CD14-positive monocyte (primary cell): ENCODE measurements around the gene UBR3. TPM values are rescaled to one million over a fixed set of nuclear protein-coding genes. Genes with fewer than 3 reads are reported as not detected.

ENCODE experiments used
- DNase-seq, 3 donors: peaks; one replicate each; pipeline ENCODE4 v3.0.0-alpha.2; 2011 to 2022
- H2AFZ ChIP-seq: 2 replicates; pipeline ENCODE4 v1.6.0; 2012; ENCODE audit warnings: mild to moderate bottlenecking, low read depth, low read length, inconsistent platforms; ENCODE audit not compliant: insufficient read depth, poor library complexity, severe bottlenecking
- H3K27ac ChIP-seq, 2 donors: 1 replicate in 1 of 2; 2 replicates in 1 of 2; pipeline ENCODE4 v1.5.1; 2012 to 2013; ENCODE audit warnings: low read length in 2 of 2, control low read depth in 1 of 2, inconsistent platforms in 1 of 2, low read depth in 1 of 2, mild to moderate bottlenecking in 1 of 2
- H3K27me3 ChIP-seq, 2 donors: one replicate each; pipeline versions ENCODE4 v1.6.0 to v1.6.1; 2011 to 2013; ENCODE audit warnings: low read length in 2 of 2; ENCODE audit not compliant: control insufficient read depth in 2 of 2, insufficient read depth in 2 of 2
- H3K36me3 ChIP-seq, 2 donors: replicated peaks in 1 of 2; 1 replicate in 1 of 2; 2 replicates in 1 of 2; pipeline versions ENCODE4 v1.5.1 to v1.6.1; 2012 to 2013; ENCODE audit warnings: low read length in 2 of 2, control low read depth in 1 of 2, inconsistent platforms in 1 of 2, mild to moderate bottlenecking in 1 of 2; ENCODE audit not compliant: insufficient read depth in 2 of 2, control insufficient read depth in 1 of 2
- H3K4me1 ChIP-seq, 2 donors: 1 replicate in 1 of 2; 2 replicates in 1 of 2; pipeline versions ENCODE4 v1.5.1 to v1.6.1; 2012 to 2013; ENCODE audit warnings: low read length in 2 of 2, control low read depth in 1 of 2, inconsistent platforms in 1 of 2, mild to moderate bottlenecking in 1 of 2, moderate library complexity in 1 of 2; ENCODE audit not compliant: insufficient read depth in 2 of 2, control insufficient read depth in 1 of 2
- H3K4me2 ChIP-seq: replicated peaks from 2 replicates; pipeline ENCODE3; 2012; ENCODE audit warnings: low read length, moderate library complexity, mild to moderate bottlenecking; ENCODE audit not compliant: poor library complexity, severe bottlenecking; ENCODE audit errors: extremely low read depth
- H3K4me3 ChIP-seq, 3 experiments: fragments of 200-600 bp in 1 of 3; sonication (generic) in 1 of 3; replicated peaks in 1 of 3; 1 replicate in 2 of 3; 2 replicates in 1 of 3; pipeline ENCODE4 v1.5.1; 2011 to 2013; ENCODE audit warnings: low read length in 3 of 3, mild to moderate bottlenecking in 3 of 3, control low read depth in 2 of 3, low read depth in 2 of 3, inconsistent platforms in 1 of 3, moderate library complexity in 1 of 3
- H3K79me2 ChIP-seq: 2 replicates; pipeline ENCODE4 v1.6.0; 2012; ENCODE audit warnings: mild to moderate bottlenecking, control low read depth, inconsistent platforms, low read length, moderate library complexity; ENCODE audit not compliant: insufficient read depth
- H3K9ac ChIP-seq: 2 replicates; pipeline ENCODE4 v1.6.0; 2017; ENCODE audit warnings: low read length, mild to moderate bottlenecking; ENCODE audit not compliant: insufficient read depth, poor library complexity, severe bottlenecking
- H3K9me3 ChIP-seq, 2 donors: replicated peaks in 1 of 2; 1 replicate in 1 of 2; 2 replicates in 1 of 2; pipeline versions ENCODE4 v1.5.1 to v1.6.1; 2012 to 2013; ENCODE audit warnings: low read length in 2 of 2, control low read depth in 1 of 2; ENCODE audit not compliant: control insufficient read depth in 1 of 2, insufficient read depth in 1 of 2
- H4K20me1 ChIP-seq: 2 replicates; pipeline ENCODE4 v1.6.0; 2012; ENCODE audit warnings: mild to moderate bottlenecking, low read length, control low read depth, moderate library complexity; ENCODE audit not compliant: insufficient read depth
- H3K27ac Mint-ChIP-seq, 7 donors: one replicate each; pipeline ENCODE4 v1.8.0; 2020; ENCODE audit warnings: mild to moderate bottlenecking in 7 of 7, mixed read lengths in 7 of 7, moderate library complexity in 6 of 7, inconsistent platforms in 2 of 7
- H3K27me3 Mint-ChIP-seq, 3 donors: one replicate each; pipeline ENCODE4 v1.8.0; 2021 to 2022; ENCODE audit warnings: low read depth in 3 of 3, mild to moderate bottlenecking in 3 of 3, mixed read lengths in 3 of 3, moderate library complexity in 3 of 3, inconsistent platforms in 1 of 3
- H3K36me3 Mint-ChIP-seq, 2 donors: one replicate each; pipeline ENCODE4 v1.8.0; 2020; ENCODE audit warnings: mixed read lengths in 2 of 2, inconsistent platforms in 1 of 2, mild to moderate bottlenecking in 1 of 2
- H3K4me1 Mint-ChIP-seq: one replicate; pipeline ENCODE4 v1.8.0; 2020; ENCODE audit warnings: mild to moderate bottlenecking, mixed read lengths
- H3K4me3 Mint-ChIP-seq, 2 donors: one replicate each; pipeline ENCODE4 v1.8.0; 2020; ENCODE audit warnings: mild to moderate bottlenecking in 2 of 2, mixed read lengths in 2 of 2, moderate library complexity in 1 of 2
- H3K9me3 Mint-ChIP-seq, 7 donors: one replicate each; pipeline ENCODE4 v1.8.0; 2020 to 2022; ENCODE audit warnings: mixed read lengths in 7 of 7, mild to moderate bottlenecking in 6 of 7, moderate library complexity in 6 of 7, inconsistent platforms in 2 of 7
- CTCF ChIP-seq: fragments of 200-600 bp; IDR thresholded peaks from one replicate; pipeline ENCODE4 v1.8.0; 2022; ENCODE audit warnings: antibody characterized with exemption, mild to moderate bottlenecking
- WGBS: methylation state at CpG from one replicate; pipeline ENCODE4 v1.1.5; 2013; ENCODE audit warnings: missing lambda C conversion rate; ENCODE audit not compliant: insufficient coverage; 5-methylcytosine and 5-hydroxymethylcytosine counted together
- intact Hi-C, 2 donors: fragments of 100-400 bp; cut with micrococcal nuclease; formaldehyde crosslinking; loops; one replicate each; pipeline versions ENCODE4 v1.15.0 to v1.15.1; 2023
- polyA plus RNA-seq, 3 donors: library from polyadenylated mRNA; depleted of rRNA in 1 of 3; unstranded in 2 of 3; stranded (reverse) in 1 of 3; fragments of 300-500 nt in 2 of 3; fragments of >200 nt in 1 of 3; fragmentation: Illumina TruSeq in 2 of 3; gene quantifications; 1 replicate in 2 of 3; 2 replicates in 1 of 3; pipeline ENCODE4 v1.2.3, GENCODE V29; 2012 to 2021

Gene UBR3
- polyA plus RNA-seq, 3 donors: 4.3 to 10.7 (median 4.7) TPM

DNA sequence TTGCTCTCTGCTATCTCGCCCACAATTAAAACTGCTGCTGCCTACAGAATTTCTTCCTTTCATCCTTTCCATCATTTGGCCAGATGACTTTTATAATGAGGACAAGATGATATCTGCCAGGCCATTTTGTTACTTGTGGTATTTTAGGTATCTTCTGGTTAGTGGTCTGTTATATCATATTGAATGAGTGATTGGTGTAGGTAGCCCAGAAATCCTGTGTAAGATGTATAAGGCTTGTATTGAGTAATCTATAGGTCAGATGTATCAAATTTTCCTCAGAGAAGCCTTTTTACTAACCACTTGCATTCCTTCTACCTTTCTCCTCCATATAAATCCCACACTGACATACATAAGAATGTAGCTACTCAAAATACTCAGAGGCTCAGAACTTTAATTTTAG, 118.3 kb downstream of the UBR3 start:
- WGBS: no CpG with 5 or more reads among the region's 1 CpG
- Mint-ChIP-seq H3K4me3 (no peak overlapping the region), H3K27ac (no peak overlapping the region), H3K4me1 (no peaks in the 10 kb centered on the region), H3K9me3 (no peaks in the 10 kb centered on the region), H3K27me3 (no peaks in the 10 kb centered on the region), H3K36me3 (peaks cover 49 to 63% of the 10 kb centered on the region in 2 donors)
- H3K36me3 ChIP-seq: peaks cover 55 to 84% of the 10 kb centered on the region in 2 donors
- H3K4me3 ChIP-seq: no peak overlapping the region
- no peak overlapping the region for H3K9ac ChIP-seq
- no peaks in the 10 kb centered on the region for H3K27me3 ChIP-seq
- DNase-seq: no peak
- no peak overlapping the region for H3K4me2 ChIP-seq
- intact Hi-C loops: no loop called here
- TF ChIP-seq CTCF: no peak
- no peaks in the 10 kb centered on the region for H3K4me1 ChIP-seq
- H3K79me2 ChIP-seq: no peaks in the 10 kb centered on the region
- H2AFZ ChIP-seq: no peak overlapping the region
- no peak overlapping the region for H3K27ac ChIP-seq
- no peaks in the 10 kb centered on the region for H4K20me1 ChIP-seq
- H3K9me3 ChIP-seq: no peaks in the 10 kb centered on the region

DNA sequence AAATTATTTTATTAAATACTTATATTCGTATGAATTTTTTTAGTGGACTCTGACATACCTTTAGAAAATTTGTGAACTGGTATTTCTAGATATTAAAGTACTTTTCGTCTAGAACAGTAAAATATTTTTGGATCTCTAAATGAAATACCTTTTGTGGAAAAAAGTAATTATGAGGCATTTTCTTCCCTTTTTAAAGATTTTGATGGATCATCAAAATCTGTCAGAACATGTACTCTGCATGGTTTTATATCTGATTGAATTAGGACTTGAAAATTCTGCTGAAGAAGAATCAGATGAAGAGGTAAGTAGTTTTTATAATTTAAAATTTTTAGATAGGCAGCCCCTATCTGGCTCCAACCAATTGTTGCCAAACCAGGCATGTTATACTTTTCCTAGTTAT, 118.8 kb downstream of the UBR3 start:
- H3K9me3 ChIP-seq: no peaks in the 10 kb centered on the region
- no peaks in the 10 kb centered on the region for H3K79me2 ChIP-seq
- Mint-ChIP-seq H3K27me3 (no peaks in the 10 kb centered on the region), H3K4me3 (no peak overlapping the region), H3K36me3 (peaks cover 48 to 66% of the 10 kb centered on the region in 2 donors), H3K9me3 (no peaks in the 10 kb centered on the region), H3K27ac (no peak overlapping the region), H3K4me1 (no peaks in the 10 kb centered on the region)
- TF ChIP-seq CTCF: no peak
- no peaks in the 10 kb centered on the region for H3K4me1 ChIP-seq
- no peak overlapping the region for H3K4me2 ChIP-seq
- peaks cover 52 to 84% of the 10 kb centered on the region in 2 donors for H3K36me3 ChIP-seq
- H3K27me3 ChIP-seq: no peaks in the 10 kb centered on the region
- H2AFZ ChIP-seq: no peak overlapping the region
- intact Hi-C loops: no loop called here
- no peak overlapping the region for H3K9ac ChIP-seq
- no peak overlapping the region for H3K4me3 ChIP-seq
- no peak overlapping the region for H3K27ac ChIP-seq
- no peak for DNase-seq
- H4K20me1 ChIP-seq: no peaks in the 10 kb centered on the region
- WGBS: no CpG with 5 or more reads among the region's 2 CpGs
